ENCODE results near the gene ATXN7. TPM values are rescaled to one million over a fixed set of nuclear protein-coding genes. Genes with fewer than 3 reads are reported as not detected.

Gene ATXN7
- total RNA-seq, 2 experiments from 2014 or later = 88.2 to 91.8 TPM

- Mint-ChIP-seq H3K36me3 (peaks cover 33% of the 10 kb centered on the region), H3K4me1 (peaks cover 45% of the 10 kb centered on the region), H3K4me3 (no peak overlapping the region), H3K27me3 (no peaks in the 10 kb centered on the region), H3K27ac (no peak overlapping the region), H3K9me3 (no peaks in the 10 kb centered on the region)
- POLR2A ChIA-PET = no interaction called here
- no peak for ATAC-seq (ENCODE audit: low read depth)
- DNase-seq = no peak
Measured at GRCh38 chr3:63940389-63940757, 76.7 kb downstream of the ATXN7 start.

- Mint-ChIP-seq H3K27me3 (no peaks in the 10 kb centered on the region), H3K4me3 (no peak overlapping the region), H3K36me3 (peaks cover 32% of the 10 kb centered on the region), H3K9me3 (no peaks in the 10 kb centered on the region), H3K27ac (peak overlapping the region; percentile 85), H3K4me1 (peaks cover 42% of the 10 kb centered on the region)
- POLR2A ChIA-PET = no interaction called here
- no peak for ATAC-seq (ENCODE audit: low read depth)
- DNase-seq = no peak
Measured at GRCh38 chr3:63942528-63942927, 78.9 kb downstream of the ATXN7 start.

GRCh38 chr3:63943678-63944077 is 80.0 kb downstream of the ATXN7 start:
- DNase-seq = no peak
- H3K27me3 Mint-ChIP-seq = no peaks in the 10 kb centered on the region
- POLR2A ChIA-PET = interaction anchor here (0.9 kb wide), 1 partner anchor 77 kb away, joined by 4 read pairs; no protein-coding TSS in a partner anchor
- H3K36me3 Mint-ChIP-seq = peaks cover 36% of the 10 kb centered on the region
- H3K4me3 Mint-ChIP-seq = no peak overlapping the region
- peak; percentile 67 for ATAC-seq (ENCODE audit: low read depth)
- H3K4me1 Mint-ChIP-seq = peaks cover 38% of the 10 kb centered on the region
- H3K27ac Mint-ChIP-seq = peak overlapping the region; percentile 85
- no peaks in the 10 kb centered on the region for H3K9me3 Mint-ChIP-seq

GRCh38 chr3:63945558-63946096 is 82.0 kb downstream of the ATXN7 start:
- ATAC-seq (ENCODE audit: low read depth) (no peak), DNase-seq (no peak)
- Mint-ChIP-seq H3K27me3 (no peaks in the 10 kb centered on the region), H3K36me3 (peaks cover 31% of the 10 kb centered on the region), H3K27ac (no peak overlapping the region), H3K4me3 (no peak overlapping the region), H3K4me1 (peaks cover 38% of the 10 kb centered on the region), H3K9me3 (no peaks in the 10 kb centered on the region)
- POLR2A ChIA-PET = interaction anchor here (0.9 kb wide), 1 partner anchor 23 kb away, joined by 3 read pairs; no protein-coding TSS in a partner anchor

GRCh38 chr3:63946753-63947152 is 83.1 kb downstream of the ATXN7 start:
- H3K9me3 Mint-ChIP-seq = no peaks in the 10 kb centered on the region
- POLR2A ChIA-PET = no interaction called here
- no peak overlapping the region for H3K4me3 Mint-ChIP-seq
- DNase-seq (no peak), ATAC-seq (ENCODE audit: low read depth) (no peak)
- peaks cover 30% of the 10 kb centered on the region for H3K36me3 Mint-ChIP-seq
- H3K4me1 Mint-ChIP-seq = peaks cover 45% of the 10 kb centered on the region
- no peaks in the 10 kb centered on the region for H3K27me3 Mint-ChIP-seq
- H3K27ac Mint-ChIP-seq = no peak overlapping the region

- peaks cover 41% of the 10 kb centered on the region for H3K4me1 Mint-ChIP-seq
- ATAC-seq (ENCODE audit: low read depth) (no peak), DNase-seq (no peak)
- H3K9me3 Mint-ChIP-seq = no peaks in the 10 kb centered on the region
- H3K27ac Mint-ChIP-seq = peak overlapping the region; percentile 0
- peaks cover 27% of the 10 kb centered on the region for H3K36me3 Mint-ChIP-seq
- H3K4me3 Mint-ChIP-seq = no peak overlapping the region
- no peaks in the 10 kb centered on the region for H3K27me3 Mint-ChIP-seq
- POLR2A ChIA-PET = no interaction called here
Measured at GRCh38 chr3:63947594-63947993, 83.9 kb downstream of the ATXN7 start.

- no peak for DNase-seq
- no peak for ATAC-seq (ENCODE audit: low read depth)
- H3K36me3 Mint-ChIP-seq = peaks cover 18% of the 10 kb centered on the region
- no peaks in the 10 kb centered on the region for H3K27me3 Mint-ChIP-seq
- no peak overlapping the region for H3K4me3 Mint-ChIP-seq
- no peaks in the 10 kb centered on the region for H3K9me3 Mint-ChIP-seq
- POLR2A ChIA-PET = no interaction called here
- H3K4me1 Mint-ChIP-seq = peaks cover 28% of the 10 kb centered on the region
- H3K27ac Mint-ChIP-seq = no peak overlapping the region
Measured at GRCh38 chr3:63949005-63949404, 85.3 kb downstream of the ATXN7 start.

GRCh38 chr3:63950698-63951097 is 87.0 kb downstream of the ATXN7 start:
- ATAC-seq (ENCODE audit: low read depth) = no peak
- H3K4me3 Mint-ChIP-seq = no peak overlapping the region
- POLR2A ChIA-PET = interaction anchor here (1.4 kb wide), 1 partner anchor 16 kb away, joined by 4 read pairs; no protein-coding TSS in a partner anchor
- H3K4me1 Mint-ChIP-seq = peaks cover 26% of the 10 kb centered on the region
- H3K27me3 Mint-ChIP-seq = no peaks in the 10 kb centered on the region
- H3K9me3 Mint-ChIP-seq = no peaks in the 10 kb centered on the region
- no peak overlapping the region for H3K27ac Mint-ChIP-seq
- no peak for DNase-seq
- peaks cover 16% of the 10 kb centered on the region for H3K36me3 Mint-ChIP-seq

GRCh38 chr3:63951492-63952247 is 88.0 kb downstream of the ATXN7 start:
- H3K27ac Mint-ChIP-seq = peak overlapping the region; percentile 87
- H3K4me1 Mint-ChIP-seq = peaks cover 26% of the 10 kb centered on the region
- no peaks in the 10 kb centered on the region for H3K27me3 Mint-ChIP-seq
- DNase-seq (no peak), ATAC-seq (ENCODE audit: low read depth) (no peak)
- H3K9me3 Mint-ChIP-seq = no peaks in the 10 kb centered on the region
- POLR2A ChIA-PET = interaction anchor here (1.1 to 1.4 kb wide), 2 partner anchors 15 to 40 kb away, joined by 3 to 4 read pairs; partner anchors contain the start of gene SCAANT1
- peaks cover 17% of the 10 kb centered on the region for H3K36me3 Mint-ChIP-seq
- H3K4me3 Mint-ChIP-seq = peak overlapping the region; percentile 79

- POLR2A ChIA-PET = interaction anchor here (1.1 to 1.4 kb wide), 2 partner anchors 14 to 40 kb away, joined by 3 to 4 read pairs; partner anchors contain the start of gene SCAANT1
- Mint-ChIP-seq H3K27ac (peak overlapping the region; percentile 49), H3K36me3 (peaks cover 17% of the 10 kb centered on the region), H3K4me1 (peaks cover 24% of the 10 kb centered on the region), H3K9me3 (no peaks in the 10 kb centered on the region), H3K27me3 (no peaks in the 10 kb centered on the region), H3K4me3 (peak overlapping the region; percentile 9)
- ATAC-seq (ENCODE audit: low read depth) (no peak), DNase-seq (no peak)
Measured at GRCh38 chr3:63952248-63952594, 88.6 kb downstream of the ATXN7 start.

- Mint-ChIP-seq H3K27me3 (no peaks in the 10 kb centered on the region), H3K27ac (no peak overlapping the region), H3K4me1 (peaks cover 20% of the 10 kb centered on the region), H3K36me3 (peaks cover 13% of the 10 kb centered on the region), H3K9me3 (no peaks in the 10 kb centered on the region), H3K4me3 (no peak overlapping the region)
- ATAC-seq (ENCODE audit: low read depth) (no peak), DNase-seq (no peak)
- POLR2A ChIA-PET = no interaction called here
Measured at GRCh38 chr3:63954182-63954581, 90.5 kb downstream of the ATXN7 start.

GRCh38 chr3:63955036-63955650 is 91.5 kb downstream of the ATXN7 start:
- H3K36me3 Mint-ChIP-seq = peaks cover 13% of the 10 kb centered on the region
- POLR2A ChIA-PET = interaction anchor here (0.6 kb wide), 1 partner anchor 12 kb away, joined by 3 read pairs; no protein-coding TSS in a partner anchor
- peaks cover 22% of the 10 kb centered on the region for H3K4me1 Mint-ChIP-seq

GRCh38 chr3:63955830-63956545 is 92.3 kb downstream of the ATXN7 start:
- POLR2A ChIA-PET = no interaction called here
- H3K4me3 Mint-ChIP-seq = no peak overlapping the region
- peaks cover 26% of the 10 kb centered on the region for H3K4me1 Mint-ChIP-seq
- no peaks in the 10 kb centered on the region for H3K27me3 Mint-ChIP-seq
- DNase-seq = no peak
- H3K36me3 Mint-ChIP-seq = peaks cover 13% of the 10 kb centered on the region
- no peaks in the 10 kb centered on the region for H3K9me3 Mint-ChIP-seq
- no peak for ATAC-seq (ENCODE audit: low read depth)
- H3K27ac Mint-ChIP-seq = no peak overlapping the region

More at GRCh38 chr3:63955036-63955650, 91.5 kb downstream of the ATXN7 start:
- no peaks in the 10 kb centered on the region for H3K27me3 Mint-ChIP-seq
- H3K9me3 Mint-ChIP-seq = no peaks in the 10 kb centered on the region
- ATAC-seq (ENCODE audit: low read depth) (no peak), DNase-seq (no peak)
- no peak overlapping the region for H3K4me3 Mint-ChIP-seq
- peak overlapping the region; percentile 7 for H3K27ac Mint-ChIP-seq

Measured in activated naive CD8-positive, alpha-beta T cell treated with anti-CD3 and anti-CD28 coated beads, Interleukin-2, amount 10 ng/mL, durations not matched to agents 7 days and 5 days (primary cell).